ENCODE results near the gene CASS4.
"Not testable (repeated sequence)": the region's sequence is repeated elsewhere in the genome, so short reads cannot be mapped to it uniquely, and the experiment has no call there.

CASS4 gene

GRCh38 chr20:56406910-56407309 lies 5.2 kb upstream of the CASS4 start:
- no peak overlapping the region for H3K27ac ChIP-seq
- no peak for TF ChIP-seq ZFX (IDR thresholded peaks at IDR 0.05; ENCODE audit: borderline replicate concordance)
- TF ChIP-seq CTCF (IDR thresholded peaks at IDR 0.05): no peak

- no peak overlapping the region for H3K27ac ChIP-seq
- no peak for TF ChIP-seq ZFX (IDR thresholded peaks at IDR 0.05; ENCODE audit: borderline replicate concordance)
- no peak for TF ChIP-seq CTCF (IDR thresholded peaks at IDR 0.05)
These were observed 2.5 kb upstream of the CASS4 start for GRCh38 chr20:56409521-56409920.

GRCh38 chr20:56409956-56410355 lies 2.1 kb upstream of the CASS4 start:
- no peak overlapping the region for H3K27ac ChIP-seq
- no peak for TF ChIP-seq ZFX (IDR thresholded peaks at IDR 0.05; ENCODE audit: borderline replicate concordance)
- no peak for TF ChIP-seq CTCF (IDR thresholded peaks at IDR 0.05)

DNA sequence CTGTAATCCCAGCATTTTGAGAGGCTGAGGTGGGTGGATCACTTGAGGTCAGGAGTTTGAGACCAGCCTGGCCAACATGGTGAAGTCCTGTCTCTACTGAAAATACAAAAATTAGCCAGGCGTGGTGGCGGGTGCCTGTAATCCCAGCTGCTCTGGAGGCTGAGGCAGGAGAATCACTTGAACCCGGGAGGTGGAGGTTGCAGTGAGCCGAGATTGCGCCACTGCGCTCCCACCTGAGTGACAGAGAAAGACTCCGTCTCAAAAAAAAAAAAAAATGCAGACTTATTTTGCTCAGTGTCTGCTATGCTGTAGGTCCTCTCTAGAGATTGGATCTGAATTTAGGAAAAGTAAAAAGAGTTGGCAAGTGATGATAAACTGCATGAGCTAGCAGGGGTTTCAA lies 773 bp upstream of the CASS4 start:
- H3K27ac ChIP-seq: not testable (repeated sequence)

- TF ChIP-seq CTCF (IDR thresholded peaks at IDR 0.05) (no peak), ZFX (IDR thresholded peaks at IDR 0.05; ENCODE audit: borderline replicate concordance) (no peak)
- no peak overlapping the region for H3K27ac ChIP-seq
These were observed 372 bp downstream of the CASS4 start for GRCh38 chr20:56412473-56412790.

GRCh38 chr20:56412949-56413348 lies 889 bp downstream of the CASS4 start:
- no peak for TF ChIP-seq ZFX (IDR thresholded peaks at IDR 0.05; ENCODE audit: borderline replicate concordance)
- TF ChIP-seq CTCF (IDR thresholded peaks at IDR 0.05): no peak
- no peak overlapping the region for H3K27ac ChIP-seq

DNA sequence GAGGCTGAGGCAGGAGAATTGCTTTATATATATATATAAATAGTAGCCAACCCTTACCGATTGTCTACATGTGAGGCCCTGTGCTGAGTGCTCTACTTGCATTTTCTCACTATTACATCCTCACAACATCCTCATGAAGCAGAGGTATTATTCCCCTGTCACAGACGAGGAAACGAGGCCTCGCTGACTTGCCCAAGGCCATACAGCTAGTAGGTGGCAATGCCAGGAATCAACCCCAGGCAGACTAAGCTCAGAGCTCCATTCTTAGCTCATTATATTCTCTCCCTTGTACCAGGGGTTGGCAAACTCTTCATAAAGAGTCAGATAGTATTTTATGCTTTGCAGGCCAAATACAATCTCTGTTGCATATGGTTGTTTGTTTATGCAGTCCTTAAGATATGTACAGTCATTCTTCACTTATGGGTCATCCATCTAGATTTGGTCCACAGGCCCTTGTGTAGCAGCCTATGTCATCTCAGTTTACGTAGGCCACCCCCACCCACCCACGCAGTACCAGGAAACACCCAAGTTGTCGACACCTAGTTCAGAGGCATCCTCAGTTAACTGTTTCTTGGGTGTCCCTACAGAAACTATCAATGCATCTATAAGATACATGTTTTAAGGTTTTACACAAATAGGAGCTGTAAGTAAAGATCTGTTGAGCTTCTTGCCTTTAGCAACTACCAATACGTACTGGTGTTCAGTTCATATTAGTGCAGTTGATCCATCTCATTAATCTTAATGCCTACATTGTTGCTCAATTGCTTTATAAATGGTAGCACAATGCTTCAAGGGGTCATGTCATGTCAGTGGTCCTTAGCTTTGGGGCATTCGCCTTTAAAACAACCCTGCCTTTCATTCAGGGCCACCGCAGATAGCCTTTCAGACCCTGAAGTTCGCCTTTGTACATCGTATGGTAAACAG lies 3.0 kb downstream of the CASS4 start:
- H3K27ac ChIP-seq: no peak overlapping the region
- TF ChIP-seq CTCF (IDR thresholded peaks at IDR 0.05) (no peak), ZFX (IDR thresholded peaks at IDR 0.05; ENCODE audit: borderline replicate concordance) (no peak)

DNA sequence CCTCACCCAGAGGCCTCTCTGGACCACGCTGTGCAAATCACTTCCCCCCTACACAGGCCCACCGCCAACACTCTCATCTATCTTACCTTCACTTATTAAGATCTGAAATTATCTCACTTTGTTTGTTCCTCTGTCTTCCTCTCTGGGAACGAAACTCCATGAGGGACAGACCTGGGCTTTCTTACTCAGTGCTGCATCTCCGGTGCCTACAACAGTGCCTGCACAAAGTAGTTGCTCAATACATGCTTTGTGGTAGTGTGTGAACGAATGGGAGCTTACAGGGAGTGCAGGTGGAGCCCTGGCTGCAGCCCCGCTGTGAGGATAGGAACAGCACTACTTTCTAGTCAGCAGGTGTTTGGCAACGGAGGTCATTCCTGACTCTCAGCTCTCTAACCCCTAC lies 5.3 kb downstream of the CASS4 start:
- no peak for TF ChIP-seq CTCF (IDR thresholded peaks at IDR 0.05)
- no peak for TF ChIP-seq ZFX (IDR thresholded peaks at IDR 0.05; ENCODE audit: borderline replicate concordance)
- no peak overlapping the region for H3K27ac ChIP-seq

Measured in 22Rv1 (cell line).